Fibroblast of the aortic adventitia (primary cell): Measurements from ENCODE around the gene CTSH. TPM values are rescaled to one million over a fixed set of nuclear protein-coding genes. Genes with fewer than 3 reads are reported as not detected.

Experiments used
- DNase-seq: peaks from one replicate; pipeline ENCODE4 v3.0.0-alpha.2; 2010; ENCODE audit warnings: low read depth
- H3K4me3 ChIP-seq: 2 replicates; pipeline ENCODE4 v1.5.1; 2011; ENCODE audit warnings: low read depth, mild to moderate bottlenecking, control low read depth, low read length, moderate library complexity
- CTCF ChIP-seq: IDR thresholded peaks from 2 replicates; pipeline ENCODE4 v1.5.1; 2011; ENCODE audit warnings: mild to moderate bottlenecking, low read length, control low read depth, inconsistent platforms; ENCODE audit not compliant: insufficient read depth
- total RNA-seq: library from RNA; depleted of rRNA; stranded (reverse); fragments of >200 nt; gene quantifications from 2 replicates; pipeline ENCODE4 v1.2.3, GENCODE V29; 2012; ENCODE audit warnings: low replicate concordance

Gene CTSH
- total RNA-seq, 1 donor, result 8.5 TPM

GRCh38 chr15:78913012-78913411 lies 31.8 kb downstream of the CTSH start:
- H3K4me3 ChIP-seq, result no peak overlapping the region
- no peak for DNase-seq
- TF ChIP-seq CTCF, result no peak

GRCh38 chr15:78912316-78912715 lies 32.5 kb downstream of the CTSH start:
- no peak overlapping the region for H3K4me3 ChIP-seq
- TF ChIP-seq CTCF, result no peak
- no peak for DNase-seq

- no peak overlapping the region for H3K4me3 ChIP-seq
Measured at GRCh38 chr15:78910271-78910670, 34.6 kb downstream of the CTSH start.

GRCh38 chr15:78909791-78910228 lies 35.0 kb downstream of the CTSH start:
- peak; percentile 71 for TF ChIP-seq CTCF
- peak; percentile 57 for DNase-seq
- no peak overlapping the region for H3K4me3 ChIP-seq

More at GRCh38 chr15:78910271-78910670, 34.6 kb downstream of the CTSH start:
- TF ChIP-seq CTCF, result no peak
- no peak for DNase-seq

- no peak overlapping the region for H3K4me3 ChIP-seq
- no peak for DNase-seq
- TF ChIP-seq CTCF, result no peak
Measured at GRCh38 chr15:78909160-78909695, 35.6 kb downstream of the CTSH start.

GRCh38 chr15:78907577-78907976 lies 37.3 kb downstream of the CTSH start:
- DNase-seq, result no peak
- peak; percentile 24 for TF ChIP-seq CTCF
- no peak overlapping the region for H3K4me3 ChIP-seq

GRCh38 chr15:78906316-78906620 lies 38.6 kb downstream of the CTSH start:
- DNase-seq, result peak; percentile 87
- no peak for TF ChIP-seq CTCF
- no peak overlapping the region for H3K4me3 ChIP-seq
